Smooth muscle cell (in vitro differentiated cells): Measurements from ENCODE around the gene RNF222. TPM values are rescaled to one million over a fixed set of nuclear protein-coding genes. Genes with fewer than 3 reads are reported as not detected.

Experiments
- DNase-seq: peaks from one replicate; lab custom pipeline; 2025; ENCODE audit not compliant: unreplicated experiment; lab: John Stamatoyannopoulos, UW
- H2AFZ ChIP-seq: fragments of 200-600 bp; sonication (generic); 2 replicates; pipeline ENCODE4 v1.6.0; 2016; ENCODE audit warnings: antibody characterized with exemption, low read depth, mild to moderate bottlenecking
- H3F3A ChIP-seq: fragments of 200-600 bp; sonication (generic); 2 replicates; pipeline ENCODE4 v1.6.0; 2017; ENCODE audit warnings: antibody characterized with exemption, low read depth
- H3K27ac ChIP-seq: fragments of 200-600 bp; sonication (generic); 2 replicates; pipeline ENCODE4 v1.5.1; 2016; ENCODE audit warnings: low read depth, mild to moderate bottlenecking
- H3K27me3 ChIP-seq: fragments of 200-600 bp; sonication (generic); 2 replicates; pipeline ENCODE4 v1.6.1; 2016; ENCODE audit warnings: low read depth, mild to moderate bottlenecking
- H3K36me3 ChIP-seq: fragments of 200-600 bp; sonication (generic); 2 replicates; pipeline ENCODE4 v1.5.1; 2016; ENCODE audit warnings: low read depth
- H3K4me1 ChIP-seq: fragments of 200-600 bp; sonication (generic); 2 replicates; pipeline ENCODE4 v1.5.1; 2016; ENCODE audit warnings: low read depth
- H3K4me2 ChIP-seq: fragments of 200-600 bp; sonication (generic); 2 replicates; pipeline ENCODE4 v1.6.0; 2016; ENCODE audit warnings: mild to moderate bottlenecking
- H3K4me3 ChIP-seq: fragments of 200-600 bp; sonication (generic); 2 replicates; pipeline ENCODE4 v1.5.1; 2016; ENCODE audit warnings: mild to moderate bottlenecking
- H3K79me2 ChIP-seq: fragments of 200-600 bp; sonication (generic); 2 replicates; pipeline ENCODE4 v1.6.0; 2016; ENCODE audit warnings: low read depth, mild to moderate bottlenecking
- H3K9ac ChIP-seq: fragments of 200-600 bp; sonication (generic); 2 replicates; pipeline ENCODE4 v1.6.0; 2016; ENCODE audit warnings: low read depth
- H3K9me3 ChIP-seq: fragments of 200-600 bp; sonication (generic); replicated peaks from 2 replicates; pipeline ENCODE4 v1.5.1; 2016; ENCODE audit warnings: low read depth
- H4K20me1 ChIP-seq: fragments of 200-600 bp; sonication (generic); 2 replicates; pipeline ENCODE4 v1.6.0; 2016; ENCODE audit warnings: low read depth
- WGBS: methylation state at CpG from one replicate; pipeline ENCODE4 v1.1.7; 2016; ENCODE audit warnings: low lambda C conversion rate; 5-methylcytosine and 5-hydroxymethylcytosine counted together
- polyA plus RNA-seq: library from polyadenylated mRNA; unstranded; fragments of >200 nt; fragmentation: Nextera tagmentation; extraction: Ambion mirVana; gene quantifications from 2 replicates; pipeline ENCODE4 v1.2.1, GENCODE V29; 2016
- total RNA-seq: library from RNA; depleted of rRNA; stranded (reverse); fragments of >200 nt; gene quantifications from 2 replicates; pipeline ENCODE4 v1.2.3, GENCODE V29; 2014
- TF ChIP-seq, protein P1 (sequence below): fragments of 200-600 bp; sonication (generic); IDR thresholded peaks from 2 replicates; pipeline ENCODE4 v1.5.1; 2017; ENCODE audit warnings: borderline replicate concordance, mild to moderate bottlenecking, antibody characterized with exemption; ENCODE audit not compliant: insufficient read depth, poor library complexity, severe bottlenecking

RNF222 gene
- total and polyA plus RNA-seq, 2 experiments from 2014 or later: 0.49 to 0.54 TPM

DNA sequence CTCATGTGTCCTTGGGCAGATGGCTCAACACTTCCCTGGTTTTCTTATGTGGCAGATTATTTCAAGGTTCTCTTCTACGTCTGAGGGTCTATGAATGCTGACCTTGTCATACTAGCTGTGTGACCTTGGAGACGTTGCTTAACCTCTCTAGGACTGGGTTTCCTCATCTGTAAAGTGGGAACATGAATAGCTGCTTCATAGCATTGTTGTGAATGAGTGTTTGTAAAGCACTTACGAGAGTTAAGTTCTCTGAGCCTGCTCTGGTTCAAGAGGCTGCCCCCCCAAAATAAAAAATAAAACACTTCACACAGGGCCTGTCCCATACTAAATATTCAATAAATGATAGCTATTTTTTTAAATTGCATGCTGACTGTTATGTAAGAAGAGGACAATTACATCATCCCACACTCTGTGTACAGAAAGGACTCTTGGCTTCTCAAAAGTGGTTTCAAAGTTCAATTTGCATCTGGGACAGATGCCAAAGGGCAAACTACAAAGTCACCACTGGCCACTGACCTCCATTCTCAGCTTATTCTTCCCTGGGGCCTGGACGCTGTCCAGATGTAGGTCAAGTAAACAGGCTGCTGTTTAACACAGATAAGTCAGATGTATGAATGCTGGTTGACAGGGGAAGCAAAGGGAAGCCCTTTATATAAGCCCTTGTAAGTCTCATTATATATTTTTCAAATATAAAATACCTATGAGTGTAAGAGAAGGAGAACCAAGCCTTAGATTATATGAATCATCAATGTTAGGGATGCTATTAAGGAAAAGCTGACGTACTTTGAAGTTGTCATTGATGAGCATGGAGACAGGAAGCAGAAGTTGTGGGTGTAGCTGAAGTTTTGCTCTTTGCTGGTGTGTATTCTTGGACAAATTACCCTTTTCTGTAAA is 22.7 kb upstream of the RNF222 start:
- H3K9ac ChIP-seq: no peak overlapping the region
- peak overlapping the region; percentile 14 for H3K27ac ChIP-seq
- no peak overlapping the region for H2AFZ ChIP-seq
- H3K4me1 ChIP-seq: no peaks in the 10 kb centered on the region
- H3F3A ChIP-seq: no peaks in the 10 kb centered on the region
- no peaks in the 10 kb centered on the region for H3K9me3 ChIP-seq
- no peaks in the 10 kb centered on the region for H4K20me1 ChIP-seq
- TF ChIP-seq, protein P1, sequence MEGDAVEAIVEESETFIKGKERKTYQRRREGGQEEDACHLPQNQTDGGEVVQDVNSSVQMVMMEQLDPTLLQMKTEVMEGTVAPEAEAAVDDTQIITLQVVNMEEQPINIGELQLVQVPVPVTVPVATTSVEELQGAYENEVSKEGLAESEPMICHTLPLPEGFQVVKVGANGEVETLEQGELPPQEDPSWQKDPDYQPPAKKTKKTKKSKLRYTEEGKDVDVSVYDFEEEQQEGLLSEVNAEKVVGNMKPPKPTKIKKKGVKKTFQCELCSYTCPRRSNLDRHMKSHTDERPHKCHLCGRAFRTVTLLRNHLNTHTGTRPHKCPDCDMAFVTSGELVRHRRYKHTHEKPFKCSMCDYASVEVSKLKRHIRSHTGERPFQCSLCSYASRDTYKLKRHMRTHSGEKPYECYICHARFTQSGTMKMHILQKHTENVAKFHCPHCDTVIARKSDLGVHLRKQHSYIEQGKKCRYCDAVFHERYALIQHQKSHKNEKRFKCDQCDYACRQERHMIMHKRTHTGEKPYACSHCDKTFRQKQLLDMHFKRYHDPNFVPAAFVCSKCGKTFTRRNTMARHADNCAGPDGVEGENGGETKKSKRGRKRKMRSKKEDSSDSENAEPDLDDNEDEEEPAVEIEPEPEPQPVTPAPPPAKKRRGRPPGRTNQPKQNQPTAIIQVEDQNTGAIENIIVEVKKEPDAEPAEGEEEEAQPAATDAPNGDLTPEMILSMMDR: no peak
- H3K4me3 ChIP-seq: no peak overlapping the region
- no peak for DNase-seq
- no peaks in the 10 kb centered on the region for H3K27me3 ChIP-seq
- H3K79me2 ChIP-seq: no peaks in the 10 kb centered on the region
- H3K4me2 ChIP-seq: no peak overlapping the region
- no peaks in the 10 kb centered on the region for H3K36me3 ChIP-seq
- WGBS: 57% methylated on average over 5 of the region's 5 CpGs

DNA sequence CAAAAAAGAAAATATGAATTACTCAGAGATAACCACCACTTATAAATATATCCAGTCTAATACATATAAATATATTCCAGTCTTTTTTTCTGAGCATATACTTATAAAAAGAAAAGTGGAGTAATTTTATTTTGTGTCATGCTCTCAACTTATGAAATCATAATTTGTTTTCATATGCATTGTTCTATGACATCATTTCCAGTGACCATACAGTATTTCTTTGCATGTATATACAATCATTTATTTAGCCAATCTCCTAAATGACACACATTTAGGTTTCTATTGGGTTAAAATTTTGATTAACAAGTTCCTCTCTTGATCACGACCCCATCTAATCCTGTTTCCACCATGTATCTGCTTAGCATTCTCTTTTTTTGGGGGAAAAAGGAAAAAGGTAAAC is 21.7 kb upstream of the RNF222 start:
- Histone ChIP-seq H3K4me1 (no peaks in the 10 kb centered on the region), H3K9ac (no peak overlapping the region), H3F3A (no peaks in the 10 kb centered on the region), H3K4me3 (no peak overlapping the region), H2AFZ (no peak overlapping the region), H3K27me3 (no peaks in the 10 kb centered on the region), H3K79me2 (no peaks in the 10 kb centered on the region), H3K9me3 (no peaks in the 10 kb centered on the region), H4K20me1 (no peaks in the 10 kb centered on the region), H3K36me3 (no peaks in the 10 kb centered on the region), H3K4me2 (no peak overlapping the region), H3K27ac (no peak overlapping the region)
- WGBS: 97% methylated on average over 1 of the region's 1 CpG
- no peak for DNase-seq
- TF ChIP-seq, protein P1: no peak

DNA sequence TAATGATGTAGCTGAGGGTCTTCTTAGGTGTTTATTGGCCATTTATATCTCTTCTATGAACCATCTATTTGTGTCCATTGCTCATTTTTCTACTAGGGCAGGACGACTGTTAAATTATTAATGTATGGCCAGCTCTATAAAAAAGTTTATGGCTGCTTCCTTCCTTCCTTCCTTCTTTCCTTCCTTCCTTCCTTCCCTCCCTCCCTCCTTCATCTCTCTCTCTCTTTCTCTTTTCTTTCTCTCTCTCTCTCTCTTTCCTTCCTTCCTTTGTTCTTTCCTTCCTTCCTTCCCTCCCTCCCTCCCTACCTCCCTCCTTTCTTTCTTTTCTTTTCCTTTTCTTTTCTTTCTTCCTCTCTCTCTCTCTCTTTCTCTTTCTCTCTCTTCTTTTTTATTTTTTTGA is 20.8 kb upstream of the RNF222 start:
- H3K4me3 ChIP-seq: no peak overlapping the region
- 86% methylated on average over 1 of the region's 1 CpG for WGBS
- no peak overlapping the region for H3K9ac ChIP-seq
- H3F3A ChIP-seq: no peaks in the 10 kb centered on the region
- DNase-seq: no peak
- H3K4me1 ChIP-seq: no peaks in the 10 kb centered on the region
- no peaks in the 10 kb centered on the region for H4K20me1 ChIP-seq
- no peaks in the 10 kb centered on the region for H3K79me2 ChIP-seq
- H3K9me3 ChIP-seq: no peaks in the 10 kb centered on the region
- no peaks in the 10 kb centered on the region for H3K27me3 ChIP-seq
- H3K36me3 ChIP-seq: no peaks in the 10 kb centered on the region
- H2AFZ ChIP-seq: no peak overlapping the region
- no peak overlapping the region for H3K4me2 ChIP-seq
- TF ChIP-seq, protein P1: no peak
- no peak overlapping the region for H3K27ac ChIP-seq

DNA sequence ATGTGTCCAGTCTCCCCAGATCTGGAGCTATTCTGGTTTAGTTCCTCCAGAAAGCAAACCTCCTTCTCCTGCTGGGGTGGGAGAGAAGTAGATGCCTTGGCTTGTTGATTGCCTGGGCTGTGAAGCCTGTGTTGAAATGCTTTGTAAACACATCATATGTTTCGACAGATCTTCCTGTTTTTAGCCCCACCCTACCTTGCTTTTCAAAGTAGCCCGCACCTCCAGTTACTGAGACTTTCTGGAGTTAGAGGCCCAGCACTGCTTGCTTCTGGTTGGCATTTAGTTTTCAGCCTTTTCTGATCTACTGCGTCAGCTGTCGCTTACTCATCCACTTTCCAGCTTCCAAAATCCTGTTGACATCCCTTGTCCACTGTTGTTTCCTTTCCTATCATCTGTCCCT is 20.2 kb upstream of the RNF222 start:
- Histone ChIP-seq H4K20me1 (no peaks in the 10 kb centered on the region), H3K27me3 (no peaks in the 10 kb centered on the region), H2AFZ (no peak overlapping the region), H3K4me1 (no peaks in the 10 kb centered on the region), H3K4me2 (no peak overlapping the region), H3K79me2 (no peaks in the 10 kb centered on the region), H3K27ac (no peak overlapping the region), H3K36me3 (no peaks in the 10 kb centered on the region), H3K9ac (no peak overlapping the region), H3K9me3 (no peaks in the 10 kb centered on the region), H3K4me3 (no peak overlapping the region), H3F3A (no peaks in the 10 kb centered on the region)
- TF ChIP-seq, protein P1: no peak
- DNase-seq: no peak
- 85% methylated on average over 4 of the region's 4 CpGs for WGBS
